ENCODE results near the gene HMGN4. TPM values are rescaled to one million over a fixed set of nuclear protein-coding genes. Genes with fewer than 3 reads are reported as not detected.
A peak's percentile ranks its signal among the peaks of the same experiment; 100 is the strongest.

The HMGN4 gene
- 59.5 TPM for total RNA-seq
- 100 to 1,000 TPM; 177 to 214 (median 197) TPM for polyA plus RNA-seq

- Mint-ChIP-seq H3K27me3 (peaks cover 12% of the 10 kb centered on the region), H3K4me3 (peak within 1 kb of the TSS; percentile 92 to 96 (median 93)), H3K36me3 (peaks cover 17% of the 10 kb centered on the region), H3K4me1 (peaks cover 21 to 70% (median 53%) of the 10 kb centered on the region in 4 donors), H3K9me3 (peaks cover 0 to 7% (median 0%) of the 10 kb centered on the region in 7 donors), H3K27ac (peak within 1 kb of the TSS; percentile 96 to 99 (median 97))
- DNase-seq (peak; percentile 76 to 95 (median 93)), ATAC-seq (ENCODE audit: low read depth in 2 of 2) (peak; percentile 65 to 72)
- Histone ChIP-seq H3K27ac (ENCODE audit: insufficient read depth, low read length, poor library complexity, severe bottlenecking) (peak within 1 kb of the TSS; percentile 88), H3K27me3 (ENCODE audit: control insufficient read depth, insufficient read depth, low read length) (no peaks in the 10 kb centered on the region), H3K4me1 (ENCODE audit: control insufficient read depth, insufficient read depth, low read length, poor library complexity, severe bottlenecking) (peaks cover 51% of the 10 kb centered on the region), H3K4me3 (ENCODE audit: low read depth, low read length) (peak within 1 kb of the TSS; percentile 96), H3K9me3 (ENCODE audit: control insufficient read depth in 2 of 2, low read length in 2 of 2) (no peaks in the 10 kb centered on the region), H3K36me3 (ENCODE audit: control insufficient read depth, insufficient read depth, low read length) (peaks cover 5% of the 10 kb centered on the region)
These were observed at the start of gene HMGN4 for GRCh38 chr6:26537846-26538571. Gene HMGN4 (plus strand): TSS chr6:26538366. CDS start chr6:26545207, 6,841 bp downstream.

DNA sequence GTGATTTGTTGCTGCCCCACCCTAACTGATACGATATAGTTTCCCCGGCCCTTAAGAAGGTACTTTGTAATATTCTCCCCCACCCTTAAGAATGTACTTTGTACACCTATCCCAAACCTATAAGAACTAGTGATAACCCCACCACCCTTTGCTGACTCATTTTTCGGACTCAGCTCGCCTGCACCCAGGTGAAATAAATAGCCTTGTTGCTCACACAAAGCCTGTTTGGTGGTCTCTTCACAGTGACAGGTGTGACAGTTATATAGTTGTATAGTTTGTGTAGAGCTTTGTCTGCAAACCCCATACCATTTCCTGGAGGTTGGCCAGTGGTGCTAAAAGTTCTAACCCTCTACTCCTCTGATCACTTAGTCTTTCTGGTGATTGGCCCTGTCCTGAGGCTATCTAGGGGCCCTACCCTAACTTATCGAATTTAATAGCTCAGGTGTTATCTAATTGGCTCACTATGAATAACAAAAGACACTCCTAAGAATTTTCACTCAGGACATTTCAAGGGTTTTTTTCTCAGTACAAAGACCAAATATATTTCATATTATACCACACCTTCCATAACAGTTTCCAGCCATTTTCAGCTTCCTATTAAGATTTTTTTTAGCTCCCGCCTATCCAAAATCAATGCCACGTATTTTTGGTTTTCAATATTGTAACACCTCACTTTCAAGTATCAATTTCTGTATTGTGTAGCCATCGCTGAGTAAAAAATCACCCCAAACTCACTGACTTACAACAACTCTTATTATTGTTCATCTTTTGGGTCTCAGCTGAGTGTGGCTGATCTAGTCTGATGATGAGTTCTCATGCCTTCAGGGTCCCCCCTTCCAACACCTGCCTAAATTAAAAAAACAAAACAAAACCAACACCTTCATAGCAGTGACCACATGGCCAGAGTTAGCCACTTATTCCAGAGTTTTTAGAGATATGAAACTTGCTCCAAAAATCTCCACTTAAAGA is 47.9 kb upstream of the HMGN4 start:
- H3K27me3 ChIP-seq (ENCODE audit: control insufficient read depth, insufficient read depth, low read length): peaks cover 3% of the 10 kb centered on the region
- peaks cover 8 to 10% of the 10 kb centered on the region in 2 experiments for H3K9me3 ChIP-seq (ENCODE audit: control insufficient read depth in 2 of 2, low read length in 2 of 2)
- H3K27ac Mint-ChIP-seq: peak overlapping the region in 1 of 3 donors; percentile 4
- no peak overlapping the region for H3K27ac ChIP-seq (ENCODE audit: insufficient read depth, low read length, poor library complexity, severe bottlenecking)
- H3K27me3 Mint-ChIP-seq: peaks cover 26% of the 10 kb centered on the region
- no peak overlapping the region for H3K4me3 ChIP-seq (ENCODE audit: low read depth, low read length)
- DNase-seq: no peak
- peaks cover 0 to 8% (median 5%) of the 10 kb centered on the region in 4 donors for H3K4me1 Mint-ChIP-seq
- peaks cover 0 to 11% (median 6%) of the 10 kb centered on the region in 7 donors for H3K9me3 Mint-ChIP-seq
- no peak for ATAC-seq (ENCODE audit: low read depth in 2 of 2)
- H3K36me3 Mint-ChIP-seq: peaks cover 3% of the 10 kb centered on the region
- no peak overlapping the region for H3K4me3 Mint-ChIP-seq
- no peaks in the 10 kb centered on the region for H3K4me1 ChIP-seq (ENCODE audit: control insufficient read depth, insufficient read depth, low read length, poor library complexity, severe bottlenecking)
- H3K36me3 ChIP-seq (ENCODE audit: control insufficient read depth, insufficient read depth, low read length): no peaks in the 10 kb centered on the region

- Mint-ChIP-seq H3K27me3 (peaks cover 39% of the 10 kb centered on the region), H3K36me3 (peaks cover 3% of the 10 kb centered on the region), H3K9me3 (peaks cover 0 to 10% (median 6%) of the 10 kb centered on the region in 7 donors), H3K4me3 (no peak overlapping the region), H3K27ac (no peak overlapping the region), H3K4me1 (peaks cover 0 to 8% (median 5%) of the 10 kb centered on the region in 4 donors)
- peaks cover 3% of the 10 kb centered on the region for H3K27me3 ChIP-seq (ENCODE audit: control insufficient read depth, insufficient read depth, low read length)
- H3K36me3 ChIP-seq (ENCODE audit: control insufficient read depth, insufficient read depth, low read length): no peaks in the 10 kb centered on the region
- no peaks in the 10 kb centered on the region for H3K4me1 ChIP-seq (ENCODE audit: control insufficient read depth, insufficient read depth, low read length, poor library complexity, severe bottlenecking)
- H3K4me3 ChIP-seq (ENCODE audit: low read depth, low read length): no peak overlapping the region
- peaks cover 8 to 10% of the 10 kb centered on the region in 2 experiments for H3K9me3 ChIP-seq (ENCODE audit: control insufficient read depth in 2 of 2, low read length in 2 of 2)
- no peak for ATAC-seq (ENCODE audit: low read depth in 2 of 2)
- no peak for DNase-seq
- H3K27ac ChIP-seq (ENCODE audit: insufficient read depth, low read length, poor library complexity, severe bottlenecking): no peak overlapping the region
These were observed 46.6 kb upstream of the HMGN4 start for GRCh38 chr6:26491604-26492003.

DNA sequence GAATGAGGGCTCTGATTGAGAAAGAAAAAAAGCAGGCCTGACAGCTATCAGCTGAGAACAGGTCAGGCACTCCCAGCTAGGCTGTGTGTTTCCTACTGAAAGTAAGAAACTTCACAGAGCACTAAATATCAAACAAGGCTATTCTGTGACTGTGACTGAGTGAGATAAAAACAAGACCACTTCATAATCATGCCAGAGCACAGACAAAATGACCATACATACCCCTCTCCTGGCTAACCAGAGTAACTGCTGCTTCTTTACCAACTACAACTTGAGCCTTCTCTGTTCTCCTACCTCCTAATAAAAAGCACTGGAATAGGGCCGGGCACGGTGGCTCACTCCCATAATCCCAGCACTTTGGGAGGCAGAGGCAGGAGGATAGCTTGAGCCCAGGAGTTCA is 44.9 kb upstream of the HMGN4 start:
- Mint-ChIP-seq H3K9me3 (peaks cover 0 to 6% (median 0%) of the 10 kb centered on the region in 7 donors), H3K4me1 (peaks cover 0 to 8% (median 5%) of the 10 kb centered on the region in 4 donors), H3K27ac (peak overlapping the region in 1 of 3 donors; percentile 23), H3K36me3 (no peaks in the 10 kb centered on the region), H3K27me3 (peaks cover 40% of the 10 kb centered on the region), H3K4me3 (no peak overlapping the region)
- H3K4me3 ChIP-seq (ENCODE audit: low read depth, low read length): no peak overlapping the region
- no peaks in the 10 kb centered on the region for H3K4me1 ChIP-seq (ENCODE audit: control insufficient read depth, insufficient read depth, low read length, poor library complexity, severe bottlenecking)
- DNase-seq: peak in 2 of 3 donors; percentile 36 to 41
- H3K27ac ChIP-seq (ENCODE audit: insufficient read depth, low read length, poor library complexity, severe bottlenecking): no peak overlapping the region
- no peaks in the 10 kb centered on the region for H3K9me3 ChIP-seq (ENCODE audit: control insufficient read depth in 2 of 2, low read length in 2 of 2)
- no peaks in the 10 kb centered on the region for H3K36me3 ChIP-seq (ENCODE audit: control insufficient read depth, insufficient read depth, low read length)
- peaks cover 7% of the 10 kb centered on the region for H3K27me3 ChIP-seq (ENCODE audit: control insufficient read depth, insufficient read depth, low read length)
- ATAC-seq (ENCODE audit: low read depth in 2 of 2): peak; percentile 53

DNA sequence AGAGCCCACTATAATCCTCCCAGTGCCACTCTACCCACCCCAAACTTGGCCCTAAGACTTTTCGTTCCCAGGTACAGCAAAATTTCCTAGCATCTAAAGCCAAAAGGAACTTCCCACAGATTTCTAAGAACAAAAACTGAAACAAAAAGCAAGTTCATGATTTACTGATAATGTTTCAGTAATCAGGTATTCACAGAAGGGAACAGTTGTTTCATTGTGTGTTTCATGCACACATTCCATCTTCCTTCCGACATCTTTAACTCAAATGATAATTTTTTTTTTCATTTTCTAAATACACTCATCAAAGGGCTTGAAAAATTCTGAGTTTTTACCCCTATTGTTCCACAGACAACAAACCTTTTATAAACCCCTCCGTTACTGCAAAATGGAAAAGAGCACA is 44.0 kb upstream of the HMGN4 start:
- Mint-ChIP-seq H3K36me3 (no peaks in the 10 kb centered on the region), H3K27me3 (peaks cover 34% of the 10 kb centered on the region), H3K4me3 (no peak overlapping the region), H3K9me3 (peaks cover 0 to 4% (median 0%) of the 10 kb centered on the region in 7 donors), H3K4me1 (peaks cover 0 to 8% (median 5%) of the 10 kb centered on the region in 4 donors), H3K27ac (peak overlapping the region in 2 of 3 donors; percentile 3 to 54)
- no peak overlapping the region for H3K27ac ChIP-seq (ENCODE audit: insufficient read depth, low read length, poor library complexity, severe bottlenecking)
- no peaks in the 10 kb centered on the region for H3K9me3 ChIP-seq (ENCODE audit: control insufficient read depth in 2 of 2, low read length in 2 of 2)
- H3K4me3 ChIP-seq (ENCODE audit: low read depth, low read length): no peak overlapping the region
- no peaks in the 10 kb centered on the region for H3K4me1 ChIP-seq (ENCODE audit: control insufficient read depth, insufficient read depth, low read length, poor library complexity, severe bottlenecking)
- DNase-seq (no peak), ATAC-seq (ENCODE audit: low read depth in 2 of 2) (no peak)
- no peaks in the 10 kb centered on the region for H3K36me3 ChIP-seq (ENCODE audit: control insufficient read depth, insufficient read depth, low read length)
- H3K27me3 ChIP-seq (ENCODE audit: control insufficient read depth, insufficient read depth, low read length): peaks cover 8% of the 10 kb centered on the region

GRCh38 chr6:26495281-26495680 is 42.9 kb upstream of the HMGN4 start:
- Mint-ChIP-seq H3K9me3 (peaks cover 0 to 2% (median 0%) of the 10 kb centered on the region in 7 donors), H3K4me3 (no peak overlapping the region), H3K4me1 (peaks cover 0 to 8% (median 5%) of the 10 kb centered on the region in 4 donors), H3K27me3 (peaks cover 41% of the 10 kb centered on the region), H3K36me3 (peaks cover 5% of the 10 kb centered on the region), H3K27ac (no peak overlapping the region)
- no peak for DNase-seq
- H3K27ac ChIP-seq (ENCODE audit: insufficient read depth, low read length, poor library complexity, severe bottlenecking): no peak overlapping the region
- H3K36me3 ChIP-seq (ENCODE audit: control insufficient read depth, insufficient read depth, low read length): no peaks in the 10 kb centered on the region
- no peak for ATAC-seq (ENCODE audit: low read depth in 2 of 2)
- no peaks in the 10 kb centered on the region for H3K9me3 ChIP-seq (ENCODE audit: control insufficient read depth in 2 of 2, low read length in 2 of 2)
- no peaks in the 10 kb centered on the region for H3K4me1 ChIP-seq (ENCODE audit: control insufficient read depth, insufficient read depth, low read length, poor library complexity, severe bottlenecking)
- H3K27me3 ChIP-seq (ENCODE audit: control insufficient read depth, insufficient read depth, low read length): peaks cover 8% of the 10 kb centered on the region
- H3K4me3 ChIP-seq (ENCODE audit: low read depth, low read length): no peak overlapping the region

- Mint-ChIP-seq H3K36me3 (peaks cover 5% of the 10 kb centered on the region), H3K4me1 (peaks cover 6 to 19% (median 13%) of the 10 kb centered on the region in 4 donors)
These were observed 40.6 kb upstream of the HMGN4 start for GRCh38 chr6:26497610-26498009.

More at GRCh38 chr6:26497610-26498009, 40.6 kb upstream of the HMGN4 start:
- Mint-ChIP-seq H3K27me3 (peaks cover 62% of the 10 kb centered on the region), H3K9me3 (peaks cover 0 to 2% (median 0%) of the 10 kb centered on the region in 7 donors), H3K4me3 (no peak overlapping the region), H3K27ac (no peak overlapping the region)
- Histone ChIP-seq H3K36me3 (ENCODE audit: control insufficient read depth, insufficient read depth, low read length) (no peaks in the 10 kb centered on the region), H3K27ac (ENCODE audit: insufficient read depth, low read length, poor library complexity, severe bottlenecking) (no peak overlapping the region), H3K4me3 (ENCODE audit: low read depth, low read length) (no peak overlapping the region), H3K4me1 (ENCODE audit: control insufficient read depth, insufficient read depth, low read length, poor library complexity, severe bottlenecking) (peaks cover 13% of the 10 kb centered on the region), H3K27me3 (ENCODE audit: control insufficient read depth, insufficient read depth, low read length) (peaks cover 20% of the 10 kb centered on the region), H3K9me3 (ENCODE audit: control insufficient read depth in 2 of 2, low read length in 2 of 2) (no peaks in the 10 kb centered on the region)
- DNase-seq (no peak), ATAC-seq (ENCODE audit: low read depth in 2 of 2) (no peak)

Data from CD4-positive, CD25-positive, alpha-beta regulatory T cell (primary cell).